ENCODE results near the gene TNFRSF13B. TPM values are rescaled to one million over a fixed set of nuclear protein-coding genes. Genes with fewer than 3 reads are reported as not detected.
A peak's percentile ranks its signal among the peaks of the same experiment; 100 is the strongest.

The TNFRSF13B gene
- total RNA-seq (1.4 TPM), polyA plus RNA-seq (ENCODE audit: insufficient read depth, low read depth, low replicate concordance) (not detected)
- long read RNA-seq, donor 1, result 0 reads
- long read RNA-seq, donor 2, result 0 reads
- long read RNA-seq, donor 3, result 0 reads
- long read RNA-seq, donor 4, result 0 reads
- long read RNA-seq, donor 5, result 0 reads
- long read RNA-seq, donor 6, result 0 reads
- long read RNA-seq, donor 7, partial matches to known transcripts, result 0 of 1 reads
- long read RNA-seq, donor 7, other reads (novel, unspliced or antisense), result 0 of 1 reads
- long read RNA-seq, donor 8, result 0 reads
- long read RNA-seq, donor 9, result 0 reads
- long read RNA-seq, donor 10, result 0 reads

- DNase-seq, result no peak
- no peak for FAIRE-seq
- H3K27me3 ChIP-seq (ENCODE audit: control insufficient read depth, insufficient read depth, low read length), result no peaks in the 10 kb centered on the region
- H3K4me1 ChIP-seq (ENCODE audit: control insufficient read depth in 2 of 3, insufficient read depth in 2 of 3, low read depth in 1 of 3, low read length in 3 of 3), result no peaks in the 10 kb centered on the region
- no peak within 1 kb of the TSS for H3K9ac ChIP-seq (ENCODE audit: low read length in 3 of 3)
- no peak within 1 kb of the TSS for H3K4me3 ChIP-seq (ENCODE audit: low read length in 3 of 3)
- intact Hi-C loops (cut with DNase I), result no loop called here
- no peaks in the 10 kb centered on the region for H3K36me3 ChIP-seq (ENCODE audit: control insufficient read depth in 2 of 3, insufficient read depth in 3 of 3, low read length in 3 of 3)
- H3K9me3 ChIP-seq (ENCODE audit: control insufficient read depth in 2 of 3, insufficient read depth in 1 of 3, low read length in 3 of 3), result no peaks in the 10 kb centered on the region
- no peak within 1 kb of the TSS for H3K27ac ChIP-seq (ENCODE audit: low read depth in 2 of 2, low read length in 2 of 2)
- TF ChIP-seq, protein P1, sequence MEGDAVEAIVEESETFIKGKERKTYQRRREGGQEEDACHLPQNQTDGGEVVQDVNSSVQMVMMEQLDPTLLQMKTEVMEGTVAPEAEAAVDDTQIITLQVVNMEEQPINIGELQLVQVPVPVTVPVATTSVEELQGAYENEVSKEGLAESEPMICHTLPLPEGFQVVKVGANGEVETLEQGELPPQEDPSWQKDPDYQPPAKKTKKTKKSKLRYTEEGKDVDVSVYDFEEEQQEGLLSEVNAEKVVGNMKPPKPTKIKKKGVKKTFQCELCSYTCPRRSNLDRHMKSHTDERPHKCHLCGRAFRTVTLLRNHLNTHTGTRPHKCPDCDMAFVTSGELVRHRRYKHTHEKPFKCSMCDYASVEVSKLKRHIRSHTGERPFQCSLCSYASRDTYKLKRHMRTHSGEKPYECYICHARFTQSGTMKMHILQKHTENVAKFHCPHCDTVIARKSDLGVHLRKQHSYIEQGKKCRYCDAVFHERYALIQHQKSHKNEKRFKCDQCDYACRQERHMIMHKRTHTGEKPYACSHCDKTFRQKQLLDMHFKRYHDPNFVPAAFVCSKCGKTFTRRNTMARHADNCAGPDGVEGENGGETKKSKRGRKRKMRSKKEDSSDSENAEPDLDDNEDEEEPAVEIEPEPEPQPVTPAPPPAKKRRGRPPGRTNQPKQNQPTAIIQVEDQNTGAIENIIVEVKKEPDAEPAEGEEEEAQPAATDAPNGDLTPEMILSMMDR (IDR thresholded peaks at IDR 0.05; ENCODE audit: borderline replicate concordance, extremely low read depth, insufficient read depth), result no peak
These were observed at the start of gene TNFRSF13B for GRCh38 chr17:16971458-16972338. TSS of gene TNFRSF13B (minus strand) at chr17:16972118. CDS start at chr17:16972075, 43 bp downstream.

DNA sequence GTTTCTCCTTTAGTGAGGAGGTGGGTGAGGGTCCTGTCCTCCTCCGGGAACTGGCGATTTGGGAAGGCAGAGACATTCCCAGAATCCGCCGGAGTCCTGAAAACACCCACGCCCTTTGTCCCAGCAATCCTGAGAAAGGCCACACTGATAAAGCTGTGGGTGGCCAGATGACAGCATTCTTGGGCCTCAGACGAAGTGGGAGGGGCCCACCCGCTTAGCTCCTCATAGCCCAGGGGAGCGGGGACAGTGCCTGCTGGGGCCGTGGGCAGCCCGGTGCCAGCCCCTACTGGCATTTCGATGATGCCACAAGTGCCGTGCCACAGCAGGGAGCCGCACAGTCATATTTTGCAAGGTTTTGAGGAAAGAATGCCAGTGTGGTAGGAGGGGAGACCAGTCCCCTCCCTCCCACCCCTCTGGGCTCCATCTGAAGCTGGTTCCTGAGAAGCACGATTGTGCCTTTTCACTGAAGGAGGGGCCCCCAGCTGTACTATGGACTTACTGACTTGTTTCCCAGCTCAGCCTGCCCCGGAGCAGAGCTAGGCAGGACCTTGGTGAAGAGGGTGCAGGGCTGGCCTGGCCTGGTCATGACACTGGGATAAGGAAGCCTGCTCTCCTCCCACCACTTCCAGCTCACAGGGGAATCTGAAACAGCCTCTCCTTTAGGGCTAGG is 49.4 kb upstream of the TNFRSF13B start:
- Histone ChIP-seq H3K27ac (ENCODE audit: low read depth in 2 of 2, low read length in 2 of 2) (peak overlapping the region in 1 of 2 donors; percentile 41), H3K4me1 (ENCODE audit: control insufficient read depth in 2 of 3, insufficient read depth in 2 of 3, low read depth in 1 of 3, low read length in 3 of 3) (peaks cover 0 to 14% (median 0%) of the 10 kb centered on the region in 3 donors), H3K27me3 (ENCODE audit: control insufficient read depth, insufficient read depth, low read length) (no peaks in the 10 kb centered on the region), H3K9me3 (ENCODE audit: control insufficient read depth in 2 of 3, insufficient read depth in 1 of 3, low read length in 3 of 3) (no peaks in the 10 kb centered on the region), H3K9ac (ENCODE audit: low read length in 3 of 3) (no peak overlapping the region), H3K36me3 (ENCODE audit: control insufficient read depth in 2 of 3, insufficient read depth in 3 of 3, low read length in 3 of 3) (no peaks in the 10 kb centered on the region), H3K4me3 (ENCODE audit: low read length in 3 of 3) (no peak overlapping the region)
- FAIRE-seq, result no peak
- peak in 2 of 5 donors; percentile 71 to 90 for DNase-seq
- intact Hi-C loops (cut with DNase I), result no loop called here
- TF ChIP-seq, protein P1 (IDR thresholded peaks at IDR 0.05; ENCODE audit: borderline replicate concordance, extremely low read depth, insufficient read depth), result no peak

DNA sequence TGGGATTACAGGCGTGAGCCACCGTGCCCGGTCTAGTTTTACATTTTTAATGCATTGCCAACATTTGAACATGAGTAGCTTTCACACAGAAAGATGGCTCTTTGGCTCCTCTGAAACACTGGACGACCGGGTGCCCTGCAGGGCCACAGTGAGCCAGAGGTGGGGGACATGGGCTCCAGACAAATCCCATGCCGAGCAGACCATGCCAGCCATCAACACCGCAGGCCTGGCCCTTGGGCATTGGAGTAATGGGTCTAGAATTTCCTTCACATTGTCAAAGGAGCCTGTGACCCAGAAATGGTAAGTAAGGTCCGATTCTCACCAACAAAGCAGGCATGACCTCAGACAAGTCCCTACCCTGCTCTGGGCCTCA is 48.9 kb upstream of the TNFRSF13B start:
- no peak overlapping the region for H3K9ac ChIP-seq (ENCODE audit: low read length in 3 of 3)
- peak overlapping the region in 1 of 2 donors; percentile 41 for H3K27ac ChIP-seq (ENCODE audit: low read depth in 2 of 2, low read length in 2 of 2)
- no peak overlapping the region for H3K4me3 ChIP-seq (ENCODE audit: low read length in 3 of 3)
- no peaks in the 10 kb centered on the region for H3K27me3 ChIP-seq (ENCODE audit: control insufficient read depth, insufficient read depth, low read length)
- TF ChIP-seq, protein P1 (IDR thresholded peaks at IDR 0.05; ENCODE audit: borderline replicate concordance, extremely low read depth, insufficient read depth), result no peak
- H3K36me3 ChIP-seq (ENCODE audit: control insufficient read depth in 2 of 3, insufficient read depth in 3 of 3, low read length in 3 of 3), result no peaks in the 10 kb centered on the region
- H3K9me3 ChIP-seq (ENCODE audit: control insufficient read depth in 2 of 3, insufficient read depth in 1 of 3, low read length in 3 of 3), result no peaks in the 10 kb centered on the region
- intact Hi-C loops (cut with DNase I), result no loop called here
- no peak for FAIRE-seq
- peaks cover 0 to 14% (median 0%) of the 10 kb centered on the region in 3 donors for H3K4me1 ChIP-seq (ENCODE audit: control insufficient read depth in 2 of 3, insufficient read depth in 2 of 3, low read depth in 1 of 3, low read length in 3 of 3)
- peak in 1 of 5 donors; percentile 48 for DNase-seq
